Ishikawa (cell line): ENCODE measurements around the gene UBXN4.

Experiments
- CEBPB ChIP-seq: IDR thresholded peaks from 2 replicates; pipeline ENCODE4 v1.6.1; 2012
- CREB1 ChIP-seq: IDR thresholded peaks from 2 replicates; pipeline ENCODE4 v1.6.1; 2012; ENCODE audit warnings: low read depth
- EGR1 ChIP-seq: IDR thresholded peaks from 2 replicates; pipeline ENCODE4 v1.6.1; 2012
- EP300 ChIP-seq: IDR thresholded peaks from 2 replicates; pipeline ENCODE4 v1.6.1; 2012; ENCODE audit warnings: borderline replicate concordance
- FOXM1 ChIP-seq: IDR thresholded peaks from 2 replicates; pipeline ENCODE4 v1.6.1; 2012; ENCODE audit warnings: low read depth, borderline replicate concordance
- MAX ChIP-seq: IDR thresholded peaks from 2 replicates; pipeline ENCODE4 v1.6.1; 2012
- NFIC ChIP-seq: IDR thresholded peaks from 2 replicates; pipeline ENCODE4 v1.6.1; 2012
- RAD21 ChIP-seq: IDR thresholded peaks from 2 replicates; pipeline ENCODE4 v1.6.1; 2012; ENCODE audit warnings: low read depth
- REST ChIP-seq: IDR thresholded peaks from 2 replicates; pipeline ENCODE4 v1.6.1; 2012; ENCODE audit warnings: low read depth, mild to moderate bottlenecking
- TAF1 ChIP-seq: IDR thresholded peaks from 2 replicates; pipeline ENCODE4 v1.6.1; 2012; ENCODE audit warnings: low read depth, mild to moderate bottlenecking
- TCF12 ChIP-seq: IDR thresholded peaks from 2 replicates; pipeline ENCODE4 v1.6.1; 2012; ENCODE audit warnings: low read depth
- TEAD4 ChIP-seq: IDR thresholded peaks from 2 replicates; pipeline ENCODE4 v1.6.1; 2012
- USF1 ChIP-seq: IDR thresholded peaks from 2 replicates; pipeline ENCODE4 v1.6.1; 2012
- YY1 ChIP-seq: IDR thresholded peaks from 2 replicates; pipeline ENCODE4 v1.6.1; 2012; ENCODE audit warnings: low read depth
- ZBTB7A ChIP-seq: IDR thresholded peaks from 2 replicates; pipeline ENCODE4 v1.6.1; 2012; ENCODE audit warnings: low read depth

The UBXN4 gene

GRCh38 chr2:135800513-135801460, 59.1 kb downstream of the UBXN4 start:
- TF ChIP-seq NFIC: no peak
- TF ChIP-seq EP300: no peak
- TF ChIP-seq ZBTB7A: no peak

GRCh38 chr2:135802350-135802749, 60.7 kb downstream of the UBXN4 start:
- TF ChIP-seq TAF1 (no peak), YY1 (no peak)

GRCh38 chr2:135803278-135803677, 61.6 kb downstream of the UBXN4 start:
- no peak for TF ChIP-seq CEBPB
- no peak for TF ChIP-seq USF1
- TF ChIP-seq YY1: no peak
- no peak for TF ChIP-seq TCF12
- no peak for TF ChIP-seq EP300
- TF ChIP-seq TAF1: no peak

GRCh38 chr2:135812907-135813511, 71.4 kb downstream of the UBXN4 start:
- TF ChIP-seq CEBPB: no peak
- no peak for TF ChIP-seq TAF1
- TF ChIP-seq EP300: no peak
- no peak for TF ChIP-seq REST
- no peak for TF ChIP-seq USF1
- TF ChIP-seq FOXM1: no peak
- no peak for TF ChIP-seq TCF12
- no peak for TF ChIP-seq EGR1
- no peak for TF ChIP-seq MAX
- TF ChIP-seq TEAD4: no peak
- TF ChIP-seq YY1: no peak
- no peak for TF ChIP-seq RAD21
- TF ChIP-seq ZBTB7A: no peak
- no peak for TF ChIP-seq NFIC
- no peak for TF ChIP-seq CREB1

- TF ChIP-seq TAF1 (no peak), EGR1 (no peak), RAD21 (no peak)
Observed at GRCh38 chr2:135815269-135815668, 73.6 kb downstream of the UBXN4 start.

GRCh38 chr2:135817466-135817865, 75.8 kb downstream of the UBXN4 start:
- TF ChIP-seq TEAD4 (no peak), FOXM1 (no peak), CREB1 (no peak)

GRCh38 chr2:135817951-135818350, 76.3 kb downstream of the UBXN4 start:
- TF ChIP-seq FOXM1 (no peak), CEBPB (no peak), REST (no peak), TEAD4 (no peak), USF1 (no peak), EGR1 (no peak), NFIC (no peak), TCF12 (no peak), MAX (no peak), ZBTB7A (no peak), EP300 (no peak), RAD21 (no peak), TAF1 (no peak), YY1 (no peak), CREB1 (no peak)
